Stomach (tissue), 4 donors: ENCODE results near the gene PYGB.

Experiments used
- CTCF ChIP-seq, 7 experiments: fragments of 450-650 bp in 4 of 7; fragments of 200-600 bp in 3 of 7; sonication (generic) in 3 of 7; IDR thresholded peaks; one replicate each; pipeline ENCODE4 v1.5.1; 2016 to 2019; ENCODE audit warnings: antibody characterized with exemption in 7 of 7, control low read depth in 2 of 7, mild to moderate bottlenecking in 1 of 7
- EP300 ChIP-seq: sonication (generic); formaldehyde crosslinking; IDR thresholded peaks from one replicate; pipeline ENCODE4 v1.6.1; 2017; ENCODE audit warnings: antibody characterized with exemption
- POLR2A ChIP-seq, 4 donors: fragments of 450-650 bp; IDR thresholded peaks; one replicate each; pipeline ENCODE4 v1.6.1; 2016; ENCODE audit warnings: antibody characterized with exemption in 4 of 4, control low read depth in 2 of 4, mild to moderate bottlenecking in 1 of 4, moderate library complexity in 1 of 4
- POLR2AphosphoS5 ChIP-seq, 3 donors: sonication (generic); formaldehyde crosslinking; IDR thresholded peaks; one replicate each; pipeline ENCODE4 v1.6.1; 2016; ENCODE audit warnings: antibody characterized with exemption in 3 of 3

GRCh38 chr20:25205277-25206062 is 42.4 kb upstream of the PYGB start:
- TF ChIP-seq CTCF (IDR thresholded peaks at IDR 0.05) (no peak), POLR2A (IDR thresholded peaks at IDR 0.05) (no peak), POLR2AphosphoS5 (IDR thresholded peaks at IDR 0.05) (no peak), EP300 (no peak)
